Liver (tissue), 3 donors: ENCODE data around the gene PLA1A.

Experiments
- EGR1 ChIP-seq, 2 donors: IDR thresholded peaks; 2 replicates each; pipeline ENCODE4 v1.6.1; 2016 to 2018; ENCODE audit warnings: antibody characterized with exemption in 2 of 2, low read depth in 2 of 2
- TAF1 ChIP-seq: conservative IDR thresholded peaks from 2 replicates; pipeline ENCODE4 v1.6.1; 2016; ENCODE audit warnings: antibody characterized with exemption, mild to moderate bottlenecking
- TF ChIP-seq, protein P1 (sequence below): fragments of 150-350 bp; IDR thresholded peaks from 2 replicates; pipeline ENCODE4 v1.5.1; 2017; ENCODE audit warnings: improper control_type of control experiment, low read depth, low read length; ENCODE audit not compliant: missing input control
- donor health status: healthy.
- donor health status: healthy.

DNA sequence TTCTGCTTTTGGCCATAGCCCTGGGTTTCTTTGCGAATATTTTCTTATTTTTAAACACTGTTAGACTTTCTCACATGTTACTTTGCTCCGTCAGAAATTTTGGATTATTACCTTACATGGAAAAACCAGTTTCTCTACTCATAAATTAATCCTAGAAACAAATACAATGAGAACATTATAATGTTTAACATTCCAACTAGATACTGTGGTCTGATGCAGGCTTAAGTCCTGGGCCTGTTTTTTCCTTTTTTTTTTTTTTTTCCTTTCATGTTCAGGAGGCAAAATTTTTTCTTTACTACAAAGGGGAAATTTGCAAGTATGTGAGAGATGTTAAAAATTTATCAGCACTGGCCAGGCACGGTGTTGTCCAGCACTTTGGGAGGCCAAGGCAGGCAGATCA is 33.8 kb downstream of the PLA1A start:
- no peak for TF ChIP-seq TAF1
- TF ChIP-seq, protein P1, sequence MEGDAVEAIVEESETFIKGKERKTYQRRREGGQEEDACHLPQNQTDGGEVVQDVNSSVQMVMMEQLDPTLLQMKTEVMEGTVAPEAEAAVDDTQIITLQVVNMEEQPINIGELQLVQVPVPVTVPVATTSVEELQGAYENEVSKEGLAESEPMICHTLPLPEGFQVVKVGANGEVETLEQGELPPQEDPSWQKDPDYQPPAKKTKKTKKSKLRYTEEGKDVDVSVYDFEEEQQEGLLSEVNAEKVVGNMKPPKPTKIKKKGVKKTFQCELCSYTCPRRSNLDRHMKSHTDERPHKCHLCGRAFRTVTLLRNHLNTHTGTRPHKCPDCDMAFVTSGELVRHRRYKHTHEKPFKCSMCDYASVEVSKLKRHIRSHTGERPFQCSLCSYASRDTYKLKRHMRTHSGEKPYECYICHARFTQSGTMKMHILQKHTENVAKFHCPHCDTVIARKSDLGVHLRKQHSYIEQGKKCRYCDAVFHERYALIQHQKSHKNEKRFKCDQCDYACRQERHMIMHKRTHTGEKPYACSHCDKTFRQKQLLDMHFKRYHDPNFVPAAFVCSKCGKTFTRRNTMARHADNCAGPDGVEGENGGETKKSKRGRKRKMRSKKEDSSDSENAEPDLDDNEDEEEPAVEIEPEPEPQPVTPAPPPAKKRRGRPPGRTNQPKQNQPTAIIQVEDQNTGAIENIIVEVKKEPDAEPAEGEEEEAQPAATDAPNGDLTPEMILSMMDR: no peak
- TF ChIP-seq EGR1 (IDR thresholded peaks at IDR 0.05; ENCODE audit: low read depth in 2 of 2): no peak
